ENCODE results near the gene TMC6. TPM values are rescaled to one million over a fixed set of nuclear protein-coding genes. Genes with fewer than 3 reads are reported as not detected.

Gene TMC6
- total and polyA plus RNA-seq, 2 of the 13 experiments (the other 11 are each of a cell fraction or from before 2014, with no cell fraction given) = 48.4 to 99.1 TPM

DNA sequence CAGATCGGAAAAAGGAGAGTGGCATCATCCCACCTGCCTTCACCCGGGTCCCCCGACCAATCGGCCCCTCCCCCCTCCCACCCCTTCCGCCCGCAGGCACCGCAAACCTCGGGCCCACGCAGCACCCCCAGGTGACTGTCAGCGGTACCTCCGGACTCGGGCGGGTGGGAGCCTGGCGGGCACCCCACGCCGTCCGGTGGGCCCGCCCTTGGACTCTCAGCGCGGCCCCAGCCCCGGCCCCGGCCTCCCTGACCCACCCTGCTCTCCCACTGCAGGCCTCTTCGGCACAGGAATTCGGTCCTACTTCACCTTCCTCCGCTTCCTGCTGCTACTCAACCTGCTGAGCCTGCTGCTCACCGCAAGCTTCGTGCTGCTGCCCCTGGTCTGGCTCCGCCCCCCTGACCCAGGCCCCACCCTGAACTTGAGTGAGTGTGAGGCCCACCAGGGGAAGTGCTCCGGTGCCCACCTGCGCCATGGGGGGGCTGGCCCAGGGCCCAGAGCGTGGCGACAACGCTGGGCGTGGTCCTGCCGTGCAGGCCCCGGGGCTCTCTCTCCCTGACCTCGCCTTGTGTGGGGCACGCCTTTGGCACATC is 3.6 kb upstream of the TMC6 start (continued):
- no peak for TF ChIP-seq KLF16 (CRISPR knock-in tag; IDR thresholded peaks at IDR 0.05)
- TF ChIP-seq PBX3 (CRISPR knock-in tag; IDR thresholded peaks at IDR 0.05; ENCODE audit: borderline replicate concordance) = no peak
- no peak for TF ChIP-seq JARID2 (CRISPR knock-in tag; IDR thresholded peaks at IDR 0.05; ENCODE audit: insufficient replicate concordance)
- TF ChIP-seq ATF2 (CRISPR knock-in tag; IDR thresholded peaks at IDR 0.05) = no peak
- no peak for TF ChIP-seq ZNF350 (CRISPR knock-in tag; IDR thresholded peaks at IDR 0.05; ENCODE audit: borderline replicate concordance, low read depth)
- no peak for TF ChIP-seq SNAI1 (CRISPR knock-in tag; IDR thresholded peaks at IDR 0.05; ENCODE audit: borderline replicate concordance)
- no peak for TF ChIP-seq ZFP41 (CRISPR knock-in tag; IDR thresholded peaks at IDR 0.05; ENCODE audit: borderline replicate concordance)
- TF ChIP-seq KLF15 (CRISPR knock-in tag; IDR thresholded peaks at IDR 0.05; ENCODE audit: borderline replicate concordance) = no peak
- no peak for TF ChIP-seq DMAP1 (CRISPR knock-in tag; IDR thresholded peaks at IDR 0.05)
- no peak for TF ChIP-seq THAP11 (CRISPR knock-in tag; IDR thresholded peaks at IDR 0.05)
- no peak for TF ChIP-seq POLR2AphosphoS2 (IDR thresholded peaks at IDR 0.05; ENCODE audit: low read depth, low read length)
- TF ChIP-seq EEA1 (CRISPR knock-in tag; IDR thresholded peaks at IDR 0.05; ENCODE audit: borderline replicate concordance) = no peak
- no peak for TF ChIP-seq HES4 (CRISPR knock-in tag; IDR thresholded peaks at IDR 0.05; ENCODE audit: borderline replicate concordance)
- TF ChIP-seq KAT7 (CRISPR knock-in tag; IDR thresholded peaks at IDR 0.05; ENCODE audit: borderline replicate concordance) = 0 out of 2 replicates have a peak, but pooled peaks have one; percentile 37
- TF ChIP-seq ARNT2 (CRISPR knock-in tag; IDR thresholded peaks at IDR 0.05; ENCODE audit: low read depth) = no peak
- no peak for TF ChIP-seq DRAP1 (CRISPR knock-in tag; IDR thresholded peaks at IDR 0.05)
- TF ChIP-seq NFATC3 (CRISPR knock-in tag; IDR thresholded peaks at IDR 0.05) = no peak
- TF ChIP-seq, protein P1, sequence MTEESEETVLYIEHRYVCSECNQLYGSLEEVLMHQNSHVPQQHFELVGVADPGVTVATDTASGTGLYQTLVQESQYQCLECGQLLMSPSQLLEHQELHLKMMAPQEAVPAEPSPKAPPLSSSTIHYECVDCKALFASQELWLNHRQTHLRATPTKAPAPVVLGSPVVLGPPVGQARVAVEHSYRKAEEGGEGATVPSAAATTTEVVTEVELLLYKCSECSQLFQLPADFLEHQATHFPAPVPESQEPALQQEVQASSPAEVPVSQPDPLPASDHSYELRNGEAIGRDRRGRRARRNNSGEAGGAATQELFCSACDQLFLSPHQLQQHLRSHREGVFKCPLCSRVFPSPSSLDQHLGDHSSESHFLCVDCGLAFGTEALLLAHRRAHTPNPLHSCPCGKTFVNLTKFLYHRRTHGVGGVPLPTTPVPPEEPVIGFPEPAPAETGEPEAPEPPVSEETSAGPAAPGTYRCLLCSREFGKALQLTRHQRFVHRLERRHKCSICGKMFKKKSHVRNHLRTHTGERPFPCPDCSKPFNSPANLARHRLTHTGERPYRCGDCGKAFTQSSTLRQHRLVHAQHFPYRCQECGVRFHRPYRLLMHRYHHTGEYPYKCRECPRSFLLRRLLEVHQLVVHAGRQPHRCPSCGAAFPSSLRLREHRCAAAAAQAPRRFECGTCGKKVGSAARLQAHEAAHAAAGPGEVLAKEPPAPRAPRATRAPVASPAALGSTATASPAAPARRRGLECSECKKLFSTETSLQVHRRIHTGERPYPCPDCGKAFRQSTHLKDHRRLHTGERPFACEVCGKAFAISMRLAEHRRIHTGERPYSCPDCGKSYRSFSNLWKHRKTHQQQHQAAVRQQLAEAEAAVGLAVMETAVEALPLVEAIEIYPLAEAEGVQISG (CRISPR knock-in tag; IDR thresholded peaks at IDR 0.05) = no peak
- no peak for TF ChIP-seq HBP1 (CRISPR knock-in tag; IDR thresholded peaks at IDR 0.05; ENCODE audit: low read depth)
- no peak for TF ChIP-seq ZNF550 (CRISPR knock-in tag; IDR thresholded peaks at IDR 0.05; ENCODE audit: borderline replicate concordance)
- no peak for TF ChIP-seq HNRNPH1 (optimal IDR thresholded peaks at IDR 0.05; ENCODE audit: low read depth, low read length)
- no peak for TF ChIP-seq JUN (CRISPR knock-in tag; IDR thresholded peaks at IDR 0.05)
- no peak for TF ChIP-seq SOX6 (IDR thresholded peaks at IDR 0.05)
- no peak for TF ChIP-seq SOX6 (CRISPR knock-in tag; IDR thresholded peaks at IDR 0.05)
- no peak for TF ChIP-seq FOXM1 (CRISPR knock-in tag; IDR thresholded peaks at IDR 0.05)

Measured in HepG2 (cell line).